Measurements from ENCODE around the gene LCAT.
"Not testable (repeated sequence)": the region's sequence is repeated elsewhere in the genome, so short reads cannot be mapped to it uniquely, and the experiment has no call there.

DNA sequence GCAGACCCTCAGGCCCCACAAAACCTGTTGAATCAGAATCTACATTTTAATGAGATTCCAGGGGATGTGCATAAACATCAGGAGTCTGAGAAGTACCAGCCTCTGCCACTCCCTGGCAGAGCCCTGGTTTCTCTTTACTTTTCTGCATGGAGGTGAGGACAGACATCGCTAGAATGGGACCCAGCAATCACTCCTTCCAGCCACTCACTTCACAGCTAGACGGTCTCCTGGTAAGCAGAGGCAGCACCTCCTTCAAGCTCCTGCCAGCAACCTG lies 28.5 kb downstream of the LCAT start:
- TF ChIP-seq, protein P1, sequence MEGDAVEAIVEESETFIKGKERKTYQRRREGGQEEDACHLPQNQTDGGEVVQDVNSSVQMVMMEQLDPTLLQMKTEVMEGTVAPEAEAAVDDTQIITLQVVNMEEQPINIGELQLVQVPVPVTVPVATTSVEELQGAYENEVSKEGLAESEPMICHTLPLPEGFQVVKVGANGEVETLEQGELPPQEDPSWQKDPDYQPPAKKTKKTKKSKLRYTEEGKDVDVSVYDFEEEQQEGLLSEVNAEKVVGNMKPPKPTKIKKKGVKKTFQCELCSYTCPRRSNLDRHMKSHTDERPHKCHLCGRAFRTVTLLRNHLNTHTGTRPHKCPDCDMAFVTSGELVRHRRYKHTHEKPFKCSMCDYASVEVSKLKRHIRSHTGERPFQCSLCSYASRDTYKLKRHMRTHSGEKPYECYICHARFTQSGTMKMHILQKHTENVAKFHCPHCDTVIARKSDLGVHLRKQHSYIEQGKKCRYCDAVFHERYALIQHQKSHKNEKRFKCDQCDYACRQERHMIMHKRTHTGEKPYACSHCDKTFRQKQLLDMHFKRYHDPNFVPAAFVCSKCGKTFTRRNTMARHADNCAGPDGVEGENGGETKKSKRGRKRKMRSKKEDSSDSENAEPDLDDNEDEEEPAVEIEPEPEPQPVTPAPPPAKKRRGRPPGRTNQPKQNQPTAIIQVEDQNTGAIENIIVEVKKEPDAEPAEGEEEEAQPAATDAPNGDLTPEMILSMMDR (IDR thresholded peaks at IDR 0.05): not testable (repeated sequence)
- not testable (repeated sequence) for TF ChIP-seq ZFX (IDR thresholded peaks at IDR 0.05; ENCODE audit: borderline replicate concordance)
